Measurements from ENCODE around the gene SOX4.

The SOX4 gene

DNA sequence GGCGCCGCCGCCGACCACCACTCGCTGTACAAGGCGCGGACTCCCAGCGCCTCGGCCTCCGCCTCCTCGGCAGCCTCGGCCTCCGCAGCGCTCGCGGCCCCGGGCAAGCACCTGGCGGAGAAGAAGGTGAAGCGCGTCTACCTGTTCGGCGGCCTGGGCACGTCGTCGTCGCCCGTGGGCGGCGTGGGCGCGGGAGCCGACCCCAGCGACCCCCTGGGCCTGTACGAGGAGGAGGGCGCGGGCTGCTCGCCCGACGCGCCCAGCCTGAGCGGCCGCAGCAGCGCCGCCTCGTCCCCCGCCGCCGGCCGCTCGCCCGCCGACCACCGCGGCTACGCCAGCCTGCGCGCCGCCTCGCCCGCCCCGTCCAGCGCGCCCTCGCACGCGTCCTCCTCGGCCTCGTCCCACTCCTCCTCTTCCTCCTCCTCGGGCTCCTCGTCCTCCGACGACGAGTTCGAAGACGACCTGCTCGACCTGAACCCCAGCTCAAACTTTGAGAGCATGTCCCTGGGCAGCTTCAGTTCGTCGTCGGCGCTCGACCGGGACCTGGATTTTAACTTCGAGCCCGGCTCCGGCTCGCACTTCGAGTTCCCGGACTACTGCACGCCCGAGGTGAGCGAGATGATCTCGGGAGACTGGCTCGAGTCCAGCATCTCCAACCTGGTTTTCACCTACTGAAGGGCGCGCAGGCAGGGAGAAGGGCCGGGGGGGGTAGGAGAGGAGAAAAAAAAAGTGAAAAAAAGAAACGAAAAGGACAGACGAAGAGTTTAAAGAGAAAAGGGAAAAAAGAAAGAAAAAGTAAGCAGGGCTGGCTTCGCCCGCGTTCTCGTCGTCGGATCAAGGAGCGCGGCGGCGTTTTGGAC is 2.0 kb downstream of the SOX4 start:
- Histone ChIP-seq H3K27me3 (ENCODE audit: control insufficient read depth in 3 of 3, insufficient read depth in 3 of 3, low read depth in 1 of 3, low read length in 3 of 3) (no peaks in the 10 kb centered on the region), H4K91ac (ENCODE audit: low read depth, low read length, poor library complexity) (no peak overlapping the region), H3K9me3 (replicated peaks in 1 of 2; ENCODE audit: control insufficient read depth in 2 of 2, insufficient read depth in 1 of 2, low read depth in 1 of 2, low read length in 2 of 2) (peaks cover 0 to 16% of the 10 kb centered on the region in 2 donors), H3K27ac (replicated peaks; ENCODE audit: low read length) (peak overlapping the region; percentile 91), H2BK120ac (ENCODE audit: low read depth, low read length) (no peak overlapping the region), H2BK15ac (ENCODE audit: low read length) (peak overlapping the region; percentile 43), H3K14ac (ENCODE audit: low read length) (peak overlapping the region; percentile 94), H3K79me1 (ENCODE audit: low read depth, low read length) (peaks cover 5% of the 10 kb centered on the region), H3K9ac (ENCODE audit: low read depth, low read length, poor library complexity) (peak overlapping the region; percentile 99), H3K4me1 (ENCODE audit: control insufficient read depth in 2 of 2, insufficient read depth in 1 of 2, low read depth in 1 of 2, low read length in 2 of 2) (peaks cover 3 to 13% of the 10 kb centered on the region in 2 donors), H3K36me3 (replicated peaks in 1 of 2; ENCODE audit: control insufficient read depth in 2 of 2, insufficient read depth in 2 of 2, low read length in 2 of 2) (peaks cover 8 to 51% of the 10 kb centered on the region in 2 donors), H2AK5ac (ENCODE audit: low read depth, low read length) (peak overlapping the region; percentile 78), H3K23ac (ENCODE audit: low read depth, low read length, poor library complexity) (peak overlapping the region; percentile 91), H3K4ac (ENCODE audit: low read length) (no peak overlapping the region), H2BK12ac (ENCODE audit: low read length) (no peak overlapping the region), H2BK5ac (ENCODE audit: low read length) (peak overlapping the region; percentile 90), H3K4me2 (ENCODE audit: insufficient read depth, low read length, poor library complexity, severe bottlenecking) (peak overlapping the region; percentile 62), H3K18ac (ENCODE audit: low read length) (peak overlapping the region; percentile 99), H2AFZ (ENCODE audit: low read length) (no peak overlapping the region), H3K4me3 (ENCODE audit: low read length in 2 of 2) (peak overlapping the region; percentile 86 to 96), H4K8ac (ENCODE audit: low read depth, low read length) (peak overlapping the region; percentile 43)
- WGBS, 2 donors (ENCODE audit: extremely low coverage in 2 of 2, insufficient read length in 2 of 2, insufficient replicate concordance in 1 of 2): no CpG with 5 or more reads among the region's 108 CpGs
- no peak for DNase-seq (ENCODE audit: low spot score)

DNA sequence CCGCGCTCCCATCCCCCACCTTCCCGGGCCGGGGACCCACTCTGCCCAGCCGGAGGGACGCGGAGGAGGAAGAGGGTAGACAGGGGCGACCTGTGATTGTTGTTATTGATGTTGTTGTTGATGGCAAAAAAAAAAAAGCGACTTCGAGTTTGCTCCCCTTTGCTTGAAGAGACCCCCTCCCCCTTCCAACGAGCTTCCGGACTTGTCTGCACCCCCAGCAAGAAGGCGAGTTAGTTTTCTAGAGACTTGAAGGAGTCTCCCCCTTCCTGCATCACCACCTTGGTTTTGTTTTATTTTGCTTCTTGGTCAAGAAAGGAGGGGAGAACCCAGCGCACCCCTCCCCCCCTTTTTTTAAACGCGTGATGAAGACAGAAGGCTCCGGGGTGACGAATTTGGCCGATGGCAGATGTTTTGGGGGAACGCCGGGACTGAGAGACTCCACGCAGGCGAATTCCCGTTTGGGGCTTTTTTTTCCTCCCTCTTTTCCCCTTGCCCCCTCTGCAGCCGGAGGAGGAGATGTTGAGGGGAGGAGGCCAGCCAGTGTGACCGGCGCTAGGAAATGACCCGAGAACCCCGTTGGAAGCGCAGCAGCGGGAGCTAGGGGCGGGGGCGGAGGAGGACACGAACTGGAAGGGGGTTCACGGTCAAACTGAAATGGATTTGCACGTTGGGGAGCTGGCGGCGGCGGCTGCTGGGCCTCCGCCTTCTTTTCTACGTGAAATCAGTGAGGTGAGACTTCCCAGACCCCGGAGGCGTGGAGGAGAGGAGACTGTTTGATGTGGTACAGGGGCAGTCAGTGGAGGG is 2.8 kb downstream of the SOX4 start:
- Histone ChIP-seq H2BK120ac (ENCODE audit: low read depth, low read length) (no peak overlapping the region), H2AFZ (ENCODE audit: low read length) (no peak overlapping the region), H2BK5ac (ENCODE audit: low read length) (peak overlapping the region; percentile 90), H3K9ac (ENCODE audit: low read depth, low read length, poor library complexity) (peak overlapping the region; percentile 86), H3K4me3 (ENCODE audit: low read length in 2 of 2) (peak overlapping the region; percentile 86 to 96), H3K4ac (ENCODE audit: low read length) (no peak overlapping the region), H3K4me1 (ENCODE audit: control insufficient read depth in 2 of 2, insufficient read depth in 1 of 2, low read depth in 1 of 2, low read length in 2 of 2) (peaks cover 3 to 13% of the 10 kb centered on the region in 2 donors), H2AK5ac (ENCODE audit: low read depth, low read length) (peak overlapping the region; percentile 37), H4K91ac (ENCODE audit: low read depth, low read length, poor library complexity) (no peak overlapping the region), H3K18ac (ENCODE audit: low read length) (peak overlapping the region; percentile 87), H3K36me3 (replicated peaks in 1 of 2; ENCODE audit: control insufficient read depth in 2 of 2, insufficient read depth in 2 of 2, low read length in 2 of 2) (peaks cover 8 to 52% of the 10 kb centered on the region in 2 donors), H3K4me2 (ENCODE audit: insufficient read depth, low read length, poor library complexity, severe bottlenecking) (peak overlapping the region; percentile 37), H2BK15ac (ENCODE audit: low read length) (no peak overlapping the region), H3K27me3 (ENCODE audit: control insufficient read depth in 3 of 3, insufficient read depth in 3 of 3, low read depth in 1 of 3, low read length in 3 of 3) (no peaks in the 10 kb centered on the region), H3K27ac (replicated peaks; ENCODE audit: low read length) (peak overlapping the region; percentile 74), H2BK12ac (ENCODE audit: low read length) (no peak overlapping the region), H3K79me1 (ENCODE audit: low read depth, low read length) (peaks cover 5% of the 10 kb centered on the region), H3K14ac (ENCODE audit: low read length) (peak overlapping the region; percentile 56), H3K23ac (ENCODE audit: low read depth, low read length, poor library complexity) (no peak overlapping the region), H3K9me3 (replicated peaks in 1 of 2; ENCODE audit: control insufficient read depth in 2 of 2, insufficient read depth in 1 of 2, low read depth in 1 of 2, low read length in 2 of 2) (peaks cover 0 to 18% of the 10 kb centered on the region in 2 donors), H4K8ac (ENCODE audit: low read depth, low read length) (no peak overlapping the region)
- DNase-seq (ENCODE audit: low spot score): no peak
- WGBS, 2 donors (ENCODE audit: extremely low coverage in 2 of 2, insufficient read length in 2 of 2, insufficient replicate concordance in 1 of 2): no CpG with 5 or more reads among the region's 43 CpGs

DNA sequence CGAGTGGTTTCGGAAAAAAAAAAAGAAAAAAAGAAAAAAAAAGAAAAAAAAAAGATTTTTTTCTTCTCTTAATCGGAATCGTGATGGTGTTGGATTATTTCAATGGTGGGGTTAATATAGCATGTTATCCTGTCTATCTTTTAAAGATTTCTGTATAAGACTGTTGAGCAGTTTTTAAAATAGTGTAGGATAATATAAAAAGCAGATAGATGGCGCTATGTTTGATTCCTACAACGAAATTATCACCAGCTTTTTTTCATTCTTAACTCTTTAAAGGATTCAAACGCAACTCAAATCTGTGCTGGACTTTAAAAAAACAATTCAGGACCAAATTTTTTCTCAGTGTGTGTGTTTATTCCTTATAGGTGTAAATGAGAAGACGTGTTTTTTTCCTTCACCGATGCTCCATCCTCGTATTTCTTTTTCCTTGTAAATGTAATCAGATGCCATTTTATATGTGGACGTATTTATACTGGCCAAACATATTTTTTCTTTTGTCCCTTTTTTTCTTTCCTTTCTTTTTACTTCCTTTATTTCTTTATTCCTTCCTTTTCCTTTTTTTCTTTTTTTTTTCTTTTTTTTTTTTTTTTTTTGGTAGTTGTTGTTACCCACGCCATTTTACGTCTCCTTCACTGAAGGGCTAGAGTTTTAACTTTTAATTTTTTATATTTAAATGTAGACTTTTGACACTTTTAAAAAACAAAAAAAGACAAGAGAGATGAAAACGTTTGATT is 3.6 kb downstream of the SOX4 start:
- Histone ChIP-seq H3K4me2 (ENCODE audit: insufficient read depth, low read length, poor library complexity, severe bottlenecking) (no peak overlapping the region), H3K27me3 (ENCODE audit: control insufficient read depth in 3 of 3, insufficient read depth in 3 of 3, low read depth in 1 of 3, low read length in 3 of 3) (no peaks in the 10 kb centered on the region), H3K36me3 (replicated peaks in 1 of 2; ENCODE audit: control insufficient read depth in 2 of 2, insufficient read depth in 2 of 2, low read length in 2 of 2) (peaks cover 8 to 52% of the 10 kb centered on the region in 2 donors), H3K4ac (ENCODE audit: low read length) (no peak overlapping the region), H2BK15ac (ENCODE audit: low read length) (no peak overlapping the region), H2AK5ac (ENCODE audit: low read depth, low read length) (no peak overlapping the region), H2AFZ (ENCODE audit: low read length) (no peak overlapping the region), H3K9me3 (replicated peaks in 1 of 2; ENCODE audit: control insufficient read depth in 2 of 2, insufficient read depth in 1 of 2, low read depth in 1 of 2, low read length in 2 of 2) (peaks cover 0 to 20% of the 10 kb centered on the region in 2 donors), H3K4me1 (ENCODE audit: control insufficient read depth in 2 of 2, insufficient read depth in 1 of 2, low read depth in 1 of 2, low read length in 2 of 2) (peaks cover 3 to 13% of the 10 kb centered on the region in 2 donors), H3K18ac (ENCODE audit: low read length) (no peak overlapping the region), H3K27ac (replicated peaks; ENCODE audit: low read length) (peak overlapping the region; percentile 74), H3K9ac (ENCODE audit: low read depth, low read length, poor library complexity) (no peak overlapping the region), H3K14ac (ENCODE audit: low read length) (no peak overlapping the region), H2BK120ac (ENCODE audit: low read depth, low read length) (no peak overlapping the region), H2BK12ac (ENCODE audit: low read length) (no peak overlapping the region), H3K23ac (ENCODE audit: low read depth, low read length, poor library complexity) (no peak overlapping the region), H4K8ac (ENCODE audit: low read depth, low read length) (no peak overlapping the region), H3K4me3 (ENCODE audit: low read length in 2 of 2) (peak overlapping the region; percentile 86 to 96), H4K91ac (ENCODE audit: low read depth, low read length, poor library complexity) (no peak overlapping the region), H2BK5ac (ENCODE audit: low read length) (no peak overlapping the region), H3K79me1 (ENCODE audit: low read depth, low read length) (peaks cover 5% of the 10 kb centered on the region)
- DNase-seq (ENCODE audit: low spot score): no peak
- no CpG with 5 or more reads among the region's 14 CpGs for WGBS, 2 donors (ENCODE audit: extremely low coverage in 2 of 2, insufficient read length in 2 of 2, insufficient replicate concordance in 1 of 2)
